Limb (tissue), 2 donors: Measurements from ENCODE around the gene LBH.

Experiments used
- DNase-seq, 2 donors: peaks; one replicate each; pipeline ENCODE4 v3.0.0-alpha.2; 2016; ENCODE audit errors: extremely low spot score in 2 of 2

Gene LBH

DNA sequence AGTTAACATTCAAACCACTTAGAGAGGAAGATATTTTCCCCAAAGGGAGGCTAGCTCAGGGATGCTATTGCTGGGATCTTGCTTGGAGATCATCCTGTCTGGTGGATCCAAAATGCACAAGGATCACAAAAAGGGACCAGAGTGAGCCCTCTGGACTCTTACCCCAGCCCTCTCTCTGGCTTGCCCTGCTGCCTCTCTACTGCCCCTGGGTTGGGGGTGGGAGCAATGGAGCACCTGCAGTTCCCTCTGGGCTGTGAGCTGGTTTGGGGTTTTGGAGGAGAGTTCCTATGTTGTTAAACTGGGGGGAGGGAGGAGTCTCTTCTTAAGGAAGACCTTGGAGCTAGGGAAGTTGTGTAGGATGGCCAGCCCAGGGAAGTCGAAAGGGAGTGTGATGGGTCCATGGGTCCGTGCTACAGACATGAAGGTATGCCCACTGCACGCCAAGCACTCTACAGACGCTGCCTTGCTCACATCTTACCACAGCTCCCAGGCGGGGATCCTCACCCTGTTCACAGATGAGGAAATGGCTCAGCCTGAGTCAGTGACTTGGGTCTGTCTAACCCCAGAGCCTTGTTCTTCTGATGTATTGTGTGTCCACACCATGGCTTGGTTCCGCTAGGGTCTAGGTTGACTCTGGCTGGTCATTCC lies 3.8 kb downstream of the LBH start:
- no peak for DNase-seq

GRCh38 chr2:30235859-30236535 lies 4.7 kb downstream of the LBH start:
- DNase-seq = no peak

DNA sequence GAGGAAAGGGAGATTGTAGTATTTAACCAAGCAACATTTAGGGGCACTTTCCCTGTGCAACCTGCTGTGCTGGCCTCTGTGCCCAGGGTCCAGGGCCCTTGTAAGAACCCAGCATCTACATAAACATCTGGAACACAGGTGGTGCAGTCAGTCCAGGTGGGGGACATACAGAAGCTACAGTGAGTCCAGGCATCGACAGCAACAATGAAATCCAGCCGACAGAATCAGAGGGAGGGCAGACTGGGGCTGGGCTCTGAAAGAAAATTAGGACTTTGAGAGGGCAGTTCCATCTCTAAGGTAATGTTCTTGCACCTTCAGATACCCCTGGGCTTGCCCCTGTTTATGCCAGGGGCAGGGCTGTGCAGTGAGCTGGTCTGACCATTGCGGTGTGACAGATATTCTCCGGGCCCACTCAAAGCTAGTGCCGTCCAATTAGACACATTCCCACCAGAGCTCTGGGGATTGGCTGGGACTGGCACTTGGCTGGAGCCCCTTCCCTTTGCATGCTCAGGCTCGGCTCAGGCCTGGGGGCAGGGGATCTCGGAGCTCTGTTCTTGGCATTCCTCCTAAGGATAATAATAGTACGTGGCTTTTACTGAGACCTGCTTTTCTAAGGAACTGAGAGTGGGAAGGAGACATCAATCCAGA lies 5.4 kb downstream of the LBH start:
- no peak for DNase-seq

GRCh38 chr2:30237239-30237965 lies 6.1 kb downstream of the LBH start:
- DNase-seq = no peak

DNA sequence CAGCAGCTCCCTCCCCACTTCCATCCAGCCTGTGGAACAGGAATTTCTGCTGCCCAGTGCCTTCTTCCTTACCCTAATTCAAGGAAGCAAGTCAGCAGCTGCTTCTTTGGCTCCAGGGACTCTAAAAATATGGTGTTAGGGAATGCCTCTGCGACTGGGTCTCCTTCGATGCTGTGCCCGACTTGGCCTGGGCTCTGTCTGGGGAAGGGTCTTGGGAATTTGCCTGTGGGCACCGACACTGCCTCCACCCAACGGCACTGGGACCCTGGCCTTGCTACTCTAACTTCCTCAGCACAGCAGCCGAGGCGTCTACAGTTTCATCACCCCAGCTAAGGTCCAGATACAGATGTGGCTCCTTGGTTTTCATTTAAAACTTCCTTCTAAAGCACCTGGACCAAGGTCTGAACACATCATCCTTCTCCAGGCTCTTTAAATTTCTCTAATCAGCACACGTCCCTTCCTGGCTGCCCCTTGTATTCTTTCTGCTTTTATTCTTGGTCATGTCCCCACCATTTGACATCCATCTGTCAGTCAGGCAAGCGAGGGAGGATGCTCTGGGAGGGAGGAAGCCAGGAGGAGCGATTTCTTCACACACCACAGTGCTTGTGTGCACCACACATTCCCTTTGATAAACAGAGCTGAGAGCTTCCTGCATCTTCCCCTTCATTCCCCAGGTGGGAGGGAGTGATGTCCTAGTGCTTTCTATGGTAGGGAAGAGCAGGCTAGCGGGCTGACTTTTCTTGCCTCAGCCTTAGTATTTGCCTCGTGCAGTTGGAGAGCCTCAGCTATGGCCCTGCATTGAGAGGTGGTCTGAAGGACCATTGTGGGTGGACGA lies 6.8 kb downstream of the LBH start:
- DNase-seq = no peak

DNA sequence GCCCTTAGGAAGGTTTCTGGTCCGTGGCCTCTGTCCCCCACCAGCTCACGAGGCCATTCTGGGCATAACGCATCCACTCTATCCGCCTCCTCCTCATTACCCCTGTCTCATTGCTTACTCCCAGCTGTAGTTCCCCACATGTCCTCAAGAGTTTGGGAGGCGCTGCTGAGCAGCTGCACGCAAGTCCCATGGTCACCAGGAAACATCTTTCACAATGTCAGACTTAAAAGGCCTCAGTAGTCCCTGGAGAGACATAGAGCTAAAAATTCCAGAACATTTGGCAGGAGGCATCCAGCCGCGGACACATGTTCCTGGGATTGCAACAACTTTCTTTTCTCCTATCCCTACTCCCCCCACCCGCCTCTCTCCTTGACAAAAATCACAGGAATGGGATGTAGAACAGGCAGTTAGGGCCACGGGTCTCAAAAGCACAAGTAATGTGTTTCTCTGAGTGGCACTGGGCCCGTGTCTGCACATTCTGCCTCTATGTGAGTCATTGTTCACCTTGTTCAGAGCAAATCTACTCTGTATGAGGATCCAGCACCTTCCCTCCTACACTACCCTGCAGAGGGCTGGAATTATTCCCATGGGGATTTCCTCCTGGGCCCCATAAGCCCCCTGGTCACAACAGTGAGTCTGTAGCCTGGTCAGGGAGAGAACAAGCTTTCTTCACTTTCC lies 8.1 kb downstream of the LBH start:
- peak; percentile 68 to 77 for DNase-seq

DNA sequence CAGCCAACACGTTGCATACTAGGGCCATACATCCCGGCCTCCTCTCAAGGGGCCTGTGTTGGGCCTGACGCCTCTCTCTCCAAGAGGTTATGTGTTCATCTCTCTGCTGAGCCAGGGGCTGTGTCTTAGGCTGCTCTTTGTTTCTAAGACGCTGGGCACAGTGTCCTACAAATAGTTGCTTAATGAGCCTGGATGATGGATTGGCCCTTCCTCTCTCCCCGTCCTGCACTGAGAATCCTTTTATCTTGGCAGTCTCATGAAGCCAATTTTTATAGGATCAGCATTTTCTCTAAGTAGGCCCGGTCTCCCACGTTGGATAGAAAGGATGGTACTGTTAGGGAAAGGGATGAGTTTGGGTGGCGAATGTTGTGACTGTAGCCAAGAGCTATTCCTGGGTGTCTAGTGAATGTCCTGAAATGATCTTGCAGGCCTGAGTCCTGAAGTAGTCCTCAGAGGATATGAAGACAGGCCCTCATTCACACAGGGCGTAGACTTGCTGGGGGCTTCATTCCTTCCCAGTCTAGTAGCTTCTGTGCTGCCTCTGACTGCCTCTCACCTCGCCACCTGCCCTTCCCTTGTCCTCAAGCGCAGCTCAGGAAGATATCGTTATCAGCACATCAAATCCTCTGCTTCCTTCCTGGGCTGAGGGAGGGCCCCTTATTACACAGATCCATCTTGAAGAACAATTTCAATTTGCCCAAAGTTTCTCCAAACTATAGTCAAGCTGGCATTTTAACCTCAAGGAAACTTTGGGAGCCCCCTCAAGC lies 8.8 kb downstream of the LBH start:
- no peak for DNase-seq

GRCh38 chr2:30243231-30243630 lies 11.9 kb downstream of the LBH start:
- no peak for DNase-seq

- no peak for DNase-seq
Observed at GRCh38 chr2:30245364-30245763, 14.0 kb downstream of the LBH start.

GRCh38 chr2:30248791-30249190 lies 17.5 kb downstream of the LBH start:
- no peak for DNase-seq

- DNase-seq = no peak
Observed at GRCh38 chr2:30249354-30249753, 18.0 kb downstream of the LBH start.

- DNase-seq = no peak
Observed at GRCh38 chr2:30250421-30250820, 19.1 kb downstream of the LBH start.

GRCh38 chr2:30252723-30253701 lies 21.7 kb downstream of the LBH start:
- peak; percentile 47 to 48 for DNase-seq

- no peak for DNase-seq
Observed at GRCh38 chr2:30253873-30254684, 22.7 kb downstream of the LBH start.

DNA sequence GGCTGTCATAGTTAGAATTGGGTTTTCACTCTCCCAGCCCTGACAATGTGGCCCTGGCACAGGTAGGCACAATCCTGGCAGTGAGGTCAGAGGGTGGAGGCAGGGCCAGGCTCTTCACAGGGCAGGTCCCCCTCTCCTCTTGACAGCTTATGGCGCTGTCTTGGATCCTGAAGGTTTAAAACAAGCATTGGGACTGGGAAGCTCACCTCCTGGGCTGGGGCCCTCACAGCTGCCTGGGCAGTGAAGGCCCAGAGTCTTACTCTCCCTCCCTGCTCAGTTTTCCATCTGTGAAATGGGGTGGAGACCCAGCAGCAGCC lies 23.3 kb downstream of the LBH start:
- DNase-seq = no peak

- no peak for DNase-seq
Observed at GRCh38 chr2:30255026-30255425, 23.7 kb downstream of the LBH start.

- DNase-seq = no peak
Observed at GRCh38 chr2:30255466-30256408, 24.4 kb downstream of the LBH start.
